ENCODE measurements around the gene PLN.

Gene PLN

DNA sequence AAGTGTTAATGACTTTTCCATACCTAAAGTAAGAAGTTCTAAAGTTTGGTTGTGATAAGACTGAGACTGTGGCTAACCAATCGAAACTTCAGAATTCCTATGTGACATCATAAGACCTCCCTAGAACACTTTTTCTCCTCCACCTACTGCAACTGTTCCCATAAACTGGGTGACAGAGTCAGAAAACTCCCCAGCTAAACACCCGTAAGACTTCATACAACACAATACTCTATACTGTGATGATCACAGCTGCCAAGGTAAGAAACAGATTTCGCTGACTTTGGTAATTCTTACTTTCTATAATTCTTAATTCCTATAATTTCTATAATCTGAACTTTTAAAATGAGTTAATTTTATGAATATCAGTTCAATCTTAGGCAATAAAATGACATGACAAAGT lies at the start of gene PLN:
TSS of gene PLN (plus strand) at position 161 of the 400 bp plus-strand sequence. CDS start 10,626 bp downstream, outside the sequence.
- DNase-seq, result no peak
- Histone ChIP-seq H3K27me3 (replicated peaks) (no peaks in the 10 kb centered on the region), H3K27ac (no peak within 1 kb of the TSS), H3K4me3 (ENCODE audit: low read depth, low read length) (no peak within 1 kb of the TSS), H3K36me3 (replicated peaks) (no peaks in the 10 kb centered on the region)
- in situ Hi-C loops (cut with HindIII; ENCODE audit: low pct_ligation_motif_present, low sequenced_read_pairs), result no loop called here
- TF ChIP-seq CTCF (IDR thresholded peaks at IDR 0.05; ENCODE audit: low read depth, low read length, missing control alignments), result no peak

- peaks cover 4% of the 10 kb centered on the region for H3K36me3 ChIP-seq (replicated peaks)
- in situ Hi-C loops (cut with HindIII; ENCODE audit: low pct_ligation_motif_present, low sequenced_read_pairs), result no loop called here
- no peak overlapping the region for H3K27ac ChIP-seq
- H3K4me3 ChIP-seq (ENCODE audit: low read depth, low read length), result no peak overlapping the region
- TF ChIP-seq CTCF (IDR thresholded peaks at IDR 0.05; ENCODE audit: low read depth, low read length, missing control alignments), result no peak
- no peak for DNase-seq
- H3K27me3 ChIP-seq (replicated peaks), result no peaks in the 10 kb centered on the region
Measured at GRCh38 chr6:118500130-118501015, 47.7 kb upstream of the PLN start.

GRCh38 chr6:118501099-118501498 lies 47.0 kb upstream of the PLN start:
- peaks cover 4% of the 10 kb centered on the region for H3K36me3 ChIP-seq (replicated peaks)
- in situ Hi-C loops (cut with HindIII; ENCODE audit: low pct_ligation_motif_present, low sequenced_read_pairs), result no loop called here

GRCh38 chr6:118501765-118502164 lies 46.3 kb upstream of the PLN start:
- in situ Hi-C loops (cut with HindIII; ENCODE audit: low pct_ligation_motif_present, low sequenced_read_pairs), result no loop called here
- TF ChIP-seq CTCF (IDR thresholded peaks at IDR 0.05; ENCODE audit: low read depth, low read length, missing control alignments), result no peak
- no peak for DNase-seq
- Histone ChIP-seq H3K27ac (no peak overlapping the region), H3K36me3 (replicated peaks) (peaks cover 4% of the 10 kb centered on the region), H3K4me3 (ENCODE audit: low read depth, low read length) (no peak overlapping the region), H3K27me3 (replicated peaks) (no peaks in the 10 kb centered on the region)

More at GRCh38 chr6:118501099-118501498, 47.0 kb upstream of the PLN start:
- no peak overlapping the region for H3K4me3 ChIP-seq (ENCODE audit: low read depth, low read length)
- TF ChIP-seq CTCF (IDR thresholded peaks at IDR 0.05; ENCODE audit: low read depth, low read length, missing control alignments), result no peak
- H3K27ac ChIP-seq, result no peak overlapping the region
- DNase-seq, result no peak
- no peaks in the 10 kb centered on the region for H3K27me3 ChIP-seq (replicated peaks)

GRCh38 chr6:118502169-118502568 lies 45.9 kb upstream of the PLN start:
- Histone ChIP-seq H3K36me3 (replicated peaks) (peaks cover 4% of the 10 kb centered on the region), H3K4me3 (ENCODE audit: low read depth, low read length) (no peak overlapping the region), H3K27me3 (replicated peaks) (no peaks in the 10 kb centered on the region), H3K27ac (no peak overlapping the region)
- no peak for TF ChIP-seq CTCF (IDR thresholded peaks at IDR 0.05; ENCODE audit: low read depth, low read length, missing control alignments)
- in situ Hi-C loops (cut with HindIII; ENCODE audit: low pct_ligation_motif_present, low sequenced_read_pairs), result no loop called here
- no peak for DNase-seq

Measured in brain microvascular endothelial cell (primary cell).